ENCODE measurements around the gene PPP2R2B.

The PPP2R2B gene

GRCh38 chr5:146681585-146682105 is 196.9 kb downstream of the PPP2R2B start:
- TF ChIP-seq REST (IDR thresholded peaks at IDR 0.05; ENCODE audit: insufficient replicate concordance, low read depth) (no peak), POLR2AphosphoS5 (IDR thresholded peaks at IDR 0.05; ENCODE audit: low read depth) (no peak), CTCF (IDR thresholded peaks at IDR 0.05; ENCODE audit: insufficient read depth, low read length) (no peak), GABPA (IDR thresholded peaks at IDR 0.05; ENCODE audit: low read depth) (no peak), SPI1 (IDR thresholded peaks at IDR 0.05; ENCODE audit: borderline replicate concordance, low read depth) (no peak)
- no peak for DNase-seq (ENCODE audit: low read depth in 1 of 2, low spot score in 1 of 2)
- Histone ChIP-seq H3K4me3 (replicated peaks; ENCODE audit: insufficient read depth, low read length) (no peak overlapping the region), H3K27ac (replicated peaks) (no peak overlapping the region), H3K27me3 (ENCODE audit: insufficient read depth, poor library complexity, severe bottlenecking) (peaks cover 2% of the 10 kb centered on the region)

GRCh38 chr5:146680846-146681584 is 197.5 kb downstream of the PPP2R2B start:
- TF ChIP-seq CTCF (IDR thresholded peaks at IDR 0.05; ENCODE audit: insufficient read depth, low read length) (no peak), SPI1 (IDR thresholded peaks at IDR 0.05; ENCODE audit: borderline replicate concordance, low read depth) (no peak), POLR2AphosphoS5 (IDR thresholded peaks at IDR 0.05; ENCODE audit: low read depth) (no peak), REST (IDR thresholded peaks at IDR 0.05; ENCODE audit: insufficient replicate concordance, low read depth) (no peak), GABPA (IDR thresholded peaks at IDR 0.05; ENCODE audit: low read depth) (no peak)
- Histone ChIP-seq H3K4me3 (replicated peaks; ENCODE audit: insufficient read depth, low read length) (no peak overlapping the region), H3K27me3 (ENCODE audit: insufficient read depth, poor library complexity, severe bottlenecking) (peaks cover 2% of the 10 kb centered on the region), H3K27ac (replicated peaks) (no peak overlapping the region)
- DNase-seq (ENCODE audit: low read depth in 1 of 2, low spot score in 1 of 2): no peak

GRCh38 chr5:146675636-146676035 is 202.9 kb downstream of the PPP2R2B start:
- H3K4me3 ChIP-seq (replicated peaks; ENCODE audit: insufficient read depth, low read length): no peak overlapping the region
- TF ChIP-seq GABPA (IDR thresholded peaks at IDR 0.05; ENCODE audit: low read depth): no peak
- TF ChIP-seq REST (IDR thresholded peaks at IDR 0.05; ENCODE audit: insufficient replicate concordance, low read depth): no peak
- TF ChIP-seq POLR2AphosphoS5 (IDR thresholded peaks at IDR 0.05; ENCODE audit: low read depth): no peak
- no peak for TF ChIP-seq CTCF (IDR thresholded peaks at IDR 0.05; ENCODE audit: insufficient read depth, low read length)
- no peak for TF ChIP-seq SPI1 (IDR thresholded peaks at IDR 0.05; ENCODE audit: borderline replicate concordance, low read depth)
- DNase-seq (ENCODE audit: low read depth in 1 of 2, low spot score in 1 of 2): no peak
- no peak overlapping the region for H3K27ac ChIP-seq (replicated peaks)
- peaks cover 2% of the 10 kb centered on the region for H3K27me3 ChIP-seq (ENCODE audit: insufficient read depth, poor library complexity, severe bottlenecking)
